Measurements from ENCODE around the gene TMEM255B. TPM values are rescaled to one million over a fixed set of nuclear protein-coding genes. Genes with fewer than 3 reads are reported as not detected.

TMEM255B gene
- total and polyA plus RNA-seq, 2 donors (not counting 3 experiments of a cell fraction or from before 2014, with no cell fraction given), result 105 to 121 TPM

DNA sequence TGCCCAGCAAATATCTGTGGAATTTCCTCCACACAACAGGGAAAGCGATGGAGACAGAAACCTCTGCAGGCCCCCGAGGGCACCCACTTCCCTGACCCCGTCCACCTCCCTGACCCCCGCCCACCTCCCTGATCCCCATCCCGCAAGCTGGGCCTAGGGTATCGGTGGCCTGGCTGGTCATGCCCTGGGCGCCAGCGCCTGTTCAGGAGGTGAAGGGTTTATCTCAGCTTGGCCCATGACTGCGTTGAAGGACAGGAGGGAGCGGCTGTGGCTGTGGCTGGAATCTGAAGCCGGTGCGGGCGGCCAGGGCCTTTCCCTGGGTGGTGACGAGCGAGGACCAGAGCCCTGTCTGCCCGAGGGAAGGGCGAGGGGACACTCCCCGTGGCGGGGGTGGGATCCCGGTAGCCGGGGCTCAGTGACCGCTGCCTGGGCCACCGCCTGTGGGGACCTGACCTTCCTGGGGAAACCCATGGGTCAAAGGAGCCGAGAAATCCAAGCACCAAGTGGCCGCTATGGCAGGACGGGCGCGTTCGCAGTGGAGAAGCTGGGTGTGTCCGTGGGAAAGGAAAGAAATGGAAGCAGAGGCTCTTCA lies 84.1 kb downstream of the TMEM255B start:
- CTCF ChIA-PET, result interaction anchor here (1.2 kb wide), 1 partner anchor 61 kb away, joined by 4 read pairs; no protein-coding TSS in a partner anchor
- dilution Hi-C loops (cut with MboI; ENCODE audit: extremely low pct_ligation_motif_present, low sequenced_read_pairs), result no loop called here
- H3K27me3 ChIP-seq (ENCODE audit: control insufficient read depth in 2 of 2, insufficient read depth in 2 of 2, low read length in 2 of 2), result no peaks in the 10 kb centered on the region
- H3K4me3 ChIP-seq (replicated peaks in 1 of 3; ENCODE audit: insufficient read depth in 1 of 3, low read depth in 1 of 3, low read length in 3 of 3), result no peak overlapping the region
- no peaks in the 10 kb centered on the region for H4K20me1 ChIP-seq (replicated peaks; ENCODE audit: control insufficient read depth, extremely low read depth, insufficient read depth, low read length)
- TF ChIP-seq, protein P1, sequence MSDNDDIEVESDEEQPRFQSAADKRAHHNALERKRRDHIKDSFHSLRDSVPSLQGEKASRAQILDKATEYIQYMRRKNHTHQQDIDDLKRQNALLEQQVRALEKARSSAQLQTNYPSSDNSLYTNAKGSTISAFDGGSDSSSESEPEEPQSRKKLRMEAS (IDR thresholded peaks at IDR 0.05; ENCODE audit: insufficient read depth, insufficient read length), result no peak
- TF ChIP-seq CTCF (IDR thresholded peaks at IDR 0.05; ENCODE audit: extremely low read depth in 1 of 2, insufficient read depth in 1 of 2, low read depth in 1 of 2, low read length in 2 of 2), result no peak
- TF ChIP-seq EZH2 (IDR thresholded peaks at IDR 0.05; ENCODE audit: borderline replicate concordance, low read depth, low read length, severe bottlenecking), result no peak
- TF ChIP-seq MYC (IDR thresholded peaks at IDR 0.05; ENCODE audit: low read depth, low read length), result no peak
- no peak for TF ChIP-seq JUN (IDR thresholded peaks at IDR 0.05; ENCODE audit: borderline replicate concordance, insufficient read depth, insufficient read length, low read depth)
- no peak for TF ChIP-seq FOS (IDR thresholded peaks at IDR 0.05; ENCODE audit: borderline replicate concordance, insufficient read depth, low read length)
- TF ChIP-seq POLR2AphosphoS5 (IDR thresholded peaks at IDR 0.05; ENCODE audit: insufficient read depth, low read depth, low read length), result no peak
- no peak for TF ChIP-seq GATA2 (IDR thresholded peaks at IDR 0.05; ENCODE audit: insufficient read depth, insufficient read length, low read depth, low read length)
- no peak for TF ChIP-seq POLR2A (IDR thresholded peaks at IDR 0.05; ENCODE audit: low read depth, low read length)
- H3K4me2 ChIP-seq (ENCODE audit: insufficient read depth, low read length), result no peak overlapping the region
- peaks cover 0 to 11% of the 10 kb centered on the region in 2 experiments for H3K36me3 ChIP-seq (ENCODE audit: control insufficient read depth in 2 of 2, extremely low read depth in 1 of 2, insufficient read depth in 2 of 2, low read length in 2 of 2)
- H3K27ac ChIP-seq (ENCODE audit: insufficient read depth, low read depth, low read length), result no peak overlapping the region
- no peaks in the 10 kb centered on the region for H3K9me3 ChIP-seq (replicated peaks; ENCODE audit: control insufficient read depth, insufficient read depth, low read length)
- FAIRE-seq (no peak), DNase-seq (ENCODE audit: low read depth, low spot score) (no peak)
- H3K4me1 ChIP-seq (ENCODE audit: control insufficient read depth, extremely low read depth, insufficient read depth, low read length), result no peaks in the 10 kb centered on the region
- no peak overlapping the region for H2AFZ ChIP-seq (ENCODE audit: low read depth, low read length)
- intact Hi-C loops (cut with micrococcal nuclease), result no loop called here
- POLR2A ChIA-PET, result no interaction called here
- no peaks in the 10 kb centered on the region for H3K9me1 ChIP-seq (replicated peaks; ENCODE audit: control insufficient read depth, extremely low read depth, insufficient read depth, low read length)
- no peak overlapping the region for H3K9ac ChIP-seq (replicated peaks; ENCODE audit: extremely low read depth, insufficient read depth, low read length)
- no TSS peak for BruUV-seq (replicated peaks)
- H3K79me2 ChIP-seq (ENCODE audit: control insufficient read depth, insufficient read depth, low read length), result no peaks in the 10 kb centered on the region
